Measurements from ENCODE around the gene KCNQ1OT1. TPM values are rescaled to one million over a fixed set of nuclear protein-coding genes. Genes with fewer than 3 reads are reported as not detected.

Gene KCNQ1OT1
- total and polyA plus RNA-seq, 4 donors = 0.08 to 5.4 (median 1.2) TPM

DNA sequence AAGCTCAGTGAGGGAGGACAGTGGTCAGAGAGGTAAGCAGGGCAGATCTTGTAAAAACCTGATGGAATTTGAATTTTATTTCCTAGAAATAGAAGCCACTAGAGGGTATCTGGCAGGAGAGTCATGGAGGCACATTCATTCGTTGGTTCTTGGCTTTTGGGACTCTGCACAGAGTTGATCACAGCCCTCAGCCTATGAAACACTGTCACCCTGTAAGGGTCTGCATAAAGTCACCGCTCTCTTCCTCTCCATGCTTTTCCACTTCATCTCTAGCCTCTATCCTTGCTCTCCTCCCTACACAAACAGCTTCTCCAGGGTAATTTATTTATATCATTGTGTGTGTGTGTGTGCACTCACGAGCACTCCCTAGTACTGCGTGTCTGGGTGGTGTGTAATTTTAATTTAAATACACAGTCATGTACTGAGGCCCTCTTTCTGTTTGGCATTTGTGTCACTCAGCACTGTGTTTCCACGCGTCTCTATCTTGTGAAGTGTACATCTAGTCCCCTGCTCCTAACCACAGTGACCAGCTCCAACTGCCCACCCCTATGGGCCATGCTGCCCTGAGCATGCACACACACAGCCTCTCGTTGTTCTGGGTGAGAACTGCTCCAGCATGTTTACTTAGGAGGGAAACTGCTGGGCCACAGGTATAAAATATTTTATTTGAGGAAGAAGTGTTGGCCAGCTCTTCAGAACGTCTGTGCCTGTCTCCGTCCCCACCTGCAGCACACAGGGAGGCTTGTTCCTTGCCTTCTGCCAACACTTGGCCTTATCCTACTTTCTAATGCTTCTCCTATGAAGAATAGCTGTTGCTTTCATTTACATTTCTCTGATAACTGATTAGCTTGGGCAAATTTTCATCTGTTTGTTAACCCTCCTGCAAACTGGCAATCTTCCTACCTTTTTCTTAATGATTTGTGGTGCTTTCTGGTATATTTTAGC lies 4.5 kb downstream of the KCNQ1OT1 start:
- peak in 1 of 2 donors; percentile 17 for DNase-seq
- ATAC-seq (ENCODE audit: low FRiP score) = no peak
- Histone ChIP-seq H3K36me3 (ENCODE audit: control insufficient read depth in 1 of 2, insufficient read depth in 2 of 2, low read length in 1 of 2) (no peaks in the 10 kb centered on the region), H3K27me3 (ENCODE audit: control insufficient read depth in 1 of 2, insufficient read depth in 2 of 2, low read length in 1 of 2) (no peaks in the 10 kb centered on the region), H3K4me1 (ENCODE audit: control insufficient read depth in 1 of 2, insufficient read depth in 2 of 2, low read length in 2 of 2) (no peaks in the 10 kb centered on the region), H3K27ac (ENCODE audit: low read depth in 1 of 2, low read length in 2 of 2) (no peak overlapping the region), H3K9me3 (ENCODE audit: control insufficient read depth, low read length) (no peaks in the 10 kb centered on the region), H3K4me3 (ENCODE audit: low read length in 2 of 2) (no peak overlapping the region)
- WGBS, 2 donors = 75 to 78% methylated on average over 9 of the region's 9 CpGs
- intact Hi-C loops (cut with DNase I) = no loop called here

DNA sequence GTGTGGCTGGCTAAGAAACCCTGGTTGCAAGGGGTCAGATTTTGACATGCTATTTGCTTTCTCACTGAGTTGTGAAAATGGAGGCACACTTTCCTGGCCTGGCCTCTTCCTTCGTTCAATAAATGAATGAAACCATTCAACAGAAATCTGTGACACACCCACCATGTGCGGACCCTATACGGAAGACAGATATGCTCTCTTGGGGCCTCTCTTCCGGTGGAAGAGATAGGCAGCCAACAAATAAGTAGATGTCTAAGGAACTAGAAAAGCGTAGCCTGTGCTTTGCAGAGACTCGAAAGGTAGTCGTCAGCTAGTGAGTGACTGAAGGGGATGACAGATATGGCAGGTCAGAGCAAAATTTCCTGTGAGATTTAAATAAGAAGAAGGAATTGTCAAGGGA lies 5.3 kb downstream of the KCNQ1OT1 start:
- 76 to 79% methylated on average over 7 of the region's 7 CpGs for WGBS, 2 donors
- H3K27ac ChIP-seq (ENCODE audit: low read depth in 1 of 2, low read length in 2 of 2) = no peak overlapping the region
- no peaks in the 10 kb centered on the region for H3K4me1 ChIP-seq (ENCODE audit: control insufficient read depth in 1 of 2, insufficient read depth in 2 of 2, low read length in 2 of 2)
- no peak overlapping the region for H3K4me3 ChIP-seq (ENCODE audit: low read length in 2 of 2)
- no peak for ATAC-seq (ENCODE audit: low FRiP score)
- intact Hi-C loops (cut with DNase I) = no loop called here
- H3K27me3 ChIP-seq (ENCODE audit: control insufficient read depth in 1 of 2, insufficient read depth in 2 of 2, low read length in 1 of 2) = no peaks in the 10 kb centered on the region
- no peaks in the 10 kb centered on the region for H3K36me3 ChIP-seq (ENCODE audit: control insufficient read depth in 1 of 2, insufficient read depth in 2 of 2, low read length in 1 of 2)
- H3K9me3 ChIP-seq (ENCODE audit: control insufficient read depth, low read length) = no peaks in the 10 kb centered on the region
- peak in 1 of 2 donors; percentile 4 for DNase-seq

DNA sequence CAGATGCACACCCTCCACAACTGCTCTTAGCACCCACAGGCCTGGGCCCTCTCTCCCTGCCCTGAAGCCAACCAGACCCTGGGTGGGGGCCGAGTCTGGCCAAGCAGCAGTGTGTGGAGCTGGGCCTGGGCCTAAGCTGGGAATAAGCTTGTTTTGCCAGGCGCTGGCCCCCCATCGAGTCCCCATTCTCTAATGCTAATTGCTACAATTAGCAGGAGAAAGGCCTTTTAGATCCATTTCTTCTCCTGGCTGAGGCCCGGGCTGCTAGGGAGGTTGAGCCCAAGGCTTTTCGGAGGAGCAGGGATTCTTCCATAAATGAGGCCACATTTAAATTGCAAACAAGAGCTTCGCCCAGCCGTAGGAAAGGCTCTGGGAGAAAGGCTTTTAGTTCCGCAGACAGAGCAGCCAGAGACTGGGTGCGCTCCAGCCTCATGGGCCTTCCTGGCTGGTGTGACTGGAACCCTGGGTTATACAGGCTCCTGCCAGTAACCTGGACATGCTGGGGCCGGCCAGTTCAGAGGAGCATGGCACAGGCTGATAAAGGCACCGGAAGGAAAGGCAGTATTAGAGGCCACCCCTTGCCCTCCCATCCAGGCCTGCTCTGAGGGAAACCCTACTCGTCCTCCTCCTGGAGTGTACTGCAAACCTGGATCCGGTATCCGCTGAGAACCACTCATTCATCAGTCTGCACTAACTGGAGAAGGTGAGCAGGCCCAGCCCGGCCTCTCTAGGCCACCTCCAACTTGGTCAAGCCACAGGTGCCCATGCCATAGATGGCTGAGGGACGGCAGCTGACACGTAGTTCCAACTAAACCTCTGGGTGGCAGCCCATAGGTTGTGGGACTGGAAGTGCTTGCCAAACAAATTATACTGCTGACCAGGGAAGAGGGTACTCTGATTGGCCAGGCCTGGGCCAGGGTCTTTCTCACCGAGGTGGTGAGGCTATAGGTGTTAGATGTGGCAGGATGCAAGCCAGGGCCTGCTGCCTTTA lies 6.2 kb downstream of the KCNQ1OT1 start:
- H3K9me3 ChIP-seq (ENCODE audit: control insufficient read depth, low read length) = no peaks in the 10 kb centered on the region
- H3K27ac ChIP-seq (ENCODE audit: low read depth in 1 of 2, low read length in 2 of 2) = no peak overlapping the region
- intact Hi-C loops (cut with DNase I) = no loop called here
- ATAC-seq (ENCODE audit: low FRiP score) = no peak
- H3K4me1 ChIP-seq (ENCODE audit: control insufficient read depth in 1 of 2, insufficient read depth in 2 of 2, low read length in 2 of 2) = no peaks in the 10 kb centered on the region
- H3K36me3 ChIP-seq (ENCODE audit: control insufficient read depth in 1 of 2, insufficient read depth in 2 of 2, low read length in 1 of 2) = no peaks in the 10 kb centered on the region
- 69% methylated on average over 18 of the region's 18 CpGs for WGBS, 2 donors
- DNase-seq = peak; percentile 40 to 59
- no peak overlapping the region for H3K4me3 ChIP-seq (ENCODE audit: low read length in 2 of 2)
- no peaks in the 10 kb centered on the region for H3K27me3 ChIP-seq (ENCODE audit: control insufficient read depth in 1 of 2, insufficient read depth in 2 of 2, low read length in 1 of 2)

DNA sequence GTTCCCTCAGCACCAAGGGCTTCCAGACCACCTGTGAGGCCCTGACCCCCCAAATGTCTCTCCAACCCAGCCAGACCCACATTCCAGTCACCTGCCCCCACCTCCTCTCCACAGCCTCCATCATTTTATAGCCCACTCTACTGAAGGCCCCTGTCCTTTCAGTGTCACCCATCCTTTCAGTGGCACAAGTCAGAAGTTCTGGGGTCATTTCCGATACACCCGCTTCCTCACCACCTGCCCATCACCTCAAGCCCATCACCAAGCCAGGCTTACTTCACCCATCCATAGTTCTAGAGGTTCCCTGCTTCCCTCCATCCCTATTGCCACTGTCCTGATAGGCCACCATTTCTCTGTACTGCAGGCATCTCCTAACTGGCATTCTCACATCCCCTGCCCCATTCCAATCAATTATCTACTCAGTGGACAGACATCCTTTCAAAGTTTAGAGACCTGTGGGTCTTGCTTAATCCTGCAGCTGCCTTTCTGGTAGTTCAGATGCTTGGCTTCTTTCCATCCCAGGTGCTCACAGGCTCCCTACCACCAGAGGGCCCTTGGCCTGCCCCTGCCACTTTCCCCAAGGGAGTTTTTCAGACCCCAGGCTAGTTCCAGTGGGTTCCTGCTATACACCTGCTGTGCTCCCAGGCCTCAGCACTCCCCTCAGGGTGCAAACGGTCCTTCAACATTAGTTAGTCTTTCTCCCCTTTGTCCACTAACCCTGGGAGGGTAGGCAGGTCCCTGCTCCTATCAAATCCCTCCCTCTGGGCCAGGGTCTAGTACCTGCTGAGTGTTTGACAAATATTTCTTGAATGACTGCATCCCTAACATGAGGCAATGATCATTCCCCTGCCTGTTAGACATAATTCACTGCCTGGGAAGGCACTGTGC lies 7.6 kb downstream of the KCNQ1OT1 start:
- H3K9me3 ChIP-seq (ENCODE audit: control insufficient read depth, low read length) = no peaks in the 10 kb centered on the region
- no peaks in the 10 kb centered on the region for H3K27me3 ChIP-seq (ENCODE audit: control insufficient read depth in 1 of 2, insufficient read depth in 2 of 2, low read length in 1 of 2)
- H3K36me3 ChIP-seq (ENCODE audit: control insufficient read depth in 1 of 2, insufficient read depth in 2 of 2, low read length in 1 of 2) = no peaks in the 10 kb centered on the region
- DNase-seq (peak in 1 of 2 donors; percentile 16), ATAC-seq (ENCODE audit: low FRiP score) (no peak)
- intact Hi-C loops (cut with DNase I) = no loop called here
- H3K4me3 ChIP-seq (ENCODE audit: low read length in 2 of 2) = no peak overlapping the region
- no peaks in the 10 kb centered on the region for H3K4me1 ChIP-seq (ENCODE audit: control insufficient read depth in 1 of 2, insufficient read depth in 2 of 2, low read length in 2 of 2)
- WGBS, 2 donors = 82 to 85% methylated on average over 3 of the region's 3 CpGs
- no peak overlapping the region for H3K27ac ChIP-seq (ENCODE audit: low read depth in 1 of 2, low read length in 2 of 2)

DNA sequence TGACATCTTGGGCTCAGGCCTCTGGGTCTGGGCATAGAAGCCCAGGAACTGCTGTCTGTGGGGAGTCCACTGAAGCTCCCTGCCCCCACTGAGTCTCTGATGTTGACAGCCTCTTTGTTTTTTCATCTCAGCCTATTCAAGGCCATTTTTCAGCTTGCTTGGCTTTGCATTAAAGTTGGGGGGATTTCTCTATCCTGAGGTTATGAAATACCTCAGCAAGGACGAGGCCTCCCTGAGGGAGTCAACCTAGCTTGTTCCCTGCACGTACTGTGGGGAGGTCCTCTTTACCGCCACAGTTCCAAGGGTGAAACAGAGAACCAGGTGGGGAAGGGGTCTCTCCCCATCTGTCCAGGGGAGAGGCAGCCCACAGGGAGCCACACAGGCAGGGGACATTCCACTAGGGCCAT lies 8.4 kb downstream of the KCNQ1OT1 start:
- no peaks in the 10 kb centered on the region for H3K27me3 ChIP-seq (ENCODE audit: control insufficient read depth in 1 of 2, insufficient read depth in 2 of 2, low read length in 1 of 2)
- no peaks in the 10 kb centered on the region for H3K9me3 ChIP-seq (ENCODE audit: control insufficient read depth, low read length)
- ATAC-seq (ENCODE audit: low FRiP score) = no peak
- no peaks in the 10 kb centered on the region for H3K4me1 ChIP-seq (ENCODE audit: control insufficient read depth in 1 of 2, insufficient read depth in 2 of 2, low read length in 2 of 2)
- WGBS, 2 donors = 85% methylated on average over 3 of the region's 3 CpGs
- no peak for DNase-seq
- H3K36me3 ChIP-seq (ENCODE audit: control insufficient read depth in 1 of 2, insufficient read depth in 2 of 2, low read length in 1 of 2) = no peaks in the 10 kb centered on the region
- no peak overlapping the region for H3K4me3 ChIP-seq (ENCODE audit: low read length in 2 of 2)
- intact Hi-C loops (cut with DNase I) = no loop called here
- H3K27ac ChIP-seq (ENCODE audit: low read depth in 1 of 2, low read length in 2 of 2) = no peak overlapping the region

DNA sequence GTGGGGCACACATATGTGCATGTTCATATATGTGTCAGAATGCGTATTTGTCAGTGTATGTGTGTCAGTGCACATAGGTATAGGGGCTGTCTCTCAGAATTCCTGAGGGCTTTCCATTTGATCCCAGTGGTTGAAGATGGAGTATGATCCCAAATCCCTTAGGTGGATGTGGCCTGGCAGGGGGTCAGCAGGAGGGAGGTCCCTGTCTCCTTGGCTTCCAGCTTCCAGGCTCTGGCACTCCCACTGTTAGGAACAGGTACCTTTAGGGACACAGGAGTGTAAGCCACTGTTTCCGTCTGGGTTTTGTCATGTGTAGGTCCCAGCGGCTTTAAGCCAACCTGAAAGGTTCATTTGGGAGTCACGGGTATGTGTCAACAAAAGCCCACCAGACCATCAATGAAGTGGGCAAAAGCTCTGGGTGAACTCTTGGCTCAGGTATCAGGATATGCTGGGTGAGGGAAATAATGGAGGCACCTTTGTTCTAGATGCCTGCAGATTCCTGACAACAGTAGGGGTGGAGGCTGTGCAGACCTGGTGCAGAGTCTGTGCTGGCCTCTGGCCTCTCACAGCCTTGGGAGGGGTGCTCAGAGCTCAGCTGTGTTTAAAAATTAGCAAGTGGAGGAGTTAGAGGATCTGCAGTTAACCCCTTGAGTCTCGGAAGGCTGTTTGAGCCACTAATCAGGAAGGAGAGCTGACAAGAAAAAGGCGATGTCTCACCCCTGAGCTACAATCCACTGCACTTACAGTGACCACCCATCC lies 9.0 kb downstream of the KCNQ1OT1 start:
- Histone ChIP-seq H3K9me3 (ENCODE audit: control insufficient read depth, low read length) (no peaks in the 10 kb centered on the region), H3K4me1 (ENCODE audit: control insufficient read depth in 1 of 2, insufficient read depth in 2 of 2, low read length in 2 of 2) (no peaks in the 10 kb centered on the region), H3K4me3 (ENCODE audit: low read length in 2 of 2) (no peak overlapping the region), H3K27ac (ENCODE audit: low read depth in 1 of 2, low read length in 2 of 2) (no peak overlapping the region), H3K36me3 (ENCODE audit: control insufficient read depth in 1 of 2, insufficient read depth in 2 of 2, low read length in 1 of 2) (no peaks in the 10 kb centered on the region), H3K27me3 (ENCODE audit: control insufficient read depth in 1 of 2, insufficient read depth in 2 of 2, low read length in 1 of 2) (no peaks in the 10 kb centered on the region)
- peak in 1 of 2 donors; percentile 5 for DNase-seq
- 87 to 90% methylated on average over 6 of the region's 6 CpGs for WGBS, 2 donors
- intact Hi-C loops (cut with DNase I) = no loop called here
- no peak for ATAC-seq (ENCODE audit: low FRiP score)

DNA sequence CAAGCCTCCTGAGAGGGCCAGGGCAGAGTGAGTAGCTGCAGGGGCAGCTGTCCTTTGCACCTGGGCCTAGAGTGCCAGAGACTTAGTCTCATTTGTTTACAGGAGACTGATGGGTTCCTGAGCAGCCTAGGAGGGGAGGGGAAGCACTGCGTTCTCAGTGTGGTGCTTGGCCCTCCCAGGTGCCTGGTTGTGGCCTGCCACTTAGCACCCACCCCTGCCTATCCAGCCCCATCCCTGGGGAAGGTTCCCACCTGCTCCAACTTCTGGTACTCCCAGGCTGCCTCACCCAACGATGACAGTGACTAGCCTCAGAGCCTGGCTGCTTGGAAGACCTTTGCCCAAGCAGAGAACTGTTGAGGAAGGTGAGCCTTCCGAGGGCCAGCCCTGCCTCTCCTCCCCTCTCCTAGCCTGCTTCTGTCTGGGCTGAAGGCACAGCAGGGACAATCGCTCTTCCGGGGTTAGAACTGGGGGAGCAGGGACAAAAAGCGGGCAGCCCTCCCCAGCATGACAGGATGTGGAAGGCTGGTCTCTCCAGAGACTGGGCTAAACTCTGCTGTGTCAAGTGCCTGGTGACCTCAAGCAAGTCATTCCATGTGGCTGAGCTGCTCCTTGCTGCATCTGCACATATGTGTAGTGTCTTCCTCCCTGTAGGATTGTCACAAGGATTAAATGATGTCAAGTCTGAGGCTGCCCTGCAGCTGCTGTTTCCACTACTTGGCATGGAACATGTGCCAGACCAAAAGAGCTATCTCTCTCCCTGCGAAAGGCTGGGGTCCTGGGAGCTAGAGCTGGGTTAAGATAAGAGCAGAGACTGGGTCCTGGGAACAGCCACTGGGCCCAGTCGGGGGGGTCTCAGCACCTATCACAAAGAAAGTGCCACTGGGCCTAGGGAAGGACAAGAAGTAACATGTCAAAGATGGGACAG lies 9.9 kb downstream of the KCNQ1OT1 start:
- H3K4me3 ChIP-seq (ENCODE audit: low read length in 2 of 2) = no peak overlapping the region
- 78% methylated on average over 8 of the region's 8 CpGs for WGBS, 2 donors
- DNase-seq (peak; percentile 23 to 63), ATAC-seq (ENCODE audit: low FRiP score) (no peak)
- no peaks in the 10 kb centered on the region for H3K27me3 ChIP-seq (ENCODE audit: control insufficient read depth in 1 of 2, insufficient read depth in 2 of 2, low read length in 1 of 2)
- H3K27ac ChIP-seq (ENCODE audit: low read depth in 1 of 2, low read length in 2 of 2) = no peak overlapping the region
- no peaks in the 10 kb centered on the region for H3K4me1 ChIP-seq (ENCODE audit: control insufficient read depth in 1 of 2, insufficient read depth in 2 of 2, low read length in 2 of 2)
- intact Hi-C loops (cut with DNase I) = no loop called here
- H3K36me3 ChIP-seq (ENCODE audit: control insufficient read depth in 1 of 2, insufficient read depth in 2 of 2, low read length in 1 of 2) = no peaks in the 10 kb centered on the region
- no peaks in the 10 kb centered on the region for H3K9me3 ChIP-seq (ENCODE audit: control insufficient read depth, low read length)

Data from aorta (tissue), 5 donors.